ENCODE data around the gene CEP164. TPM values are rescaled to one million over a fixed set of nuclear protein-coding genes. Genes with fewer than 3 reads are reported as not detected.

The CEP164 gene
- total and polyA plus RNA-seq, 2 of the 8 experiments (the other 6 are each of a cell fraction or from before 2014, with no cell fraction given) = 8.4 to 20.8 TPM

- Histone ChIP-seq H3K4me2 (ENCODE audit: insufficient read depth in 1 of 2, low read depth in 2 of 2, low read length in 2 of 2) (no peak overlapping the region), H3K4ac (replicated peaks; ENCODE audit: insufficient read length, low read depth, low read length) (no peak overlapping the region), H3K9me3 (ENCODE audit: insufficient read depth in 2 of 2, low read depth in 1 of 2, low read length in 1 of 2) (no peaks in the 10 kb centered on the region), H2AFZ (ENCODE audit: low read length) (no peak overlapping the region), H2AK5ac (ENCODE audit: low read depth, low read length) (no peak overlapping the region), H4K8ac (ENCODE audit: extremely low read depth, insufficient read depth, low read length) (no peak overlapping the region), H3K4me3 (ENCODE audit: extremely low read depth in 1 of 4, insufficient read depth in 2 of 4, low read depth in 3 of 4, low read length in 4 of 4) (no peak overlapping the region), H3K56ac (replicated peaks; ENCODE audit: insufficient read length, low read depth, low read length) (no peak overlapping the region), H4K5ac (ENCODE audit: insufficient read length, low read depth, low read length) (no peak overlapping the region), H3K36me3 (ENCODE audit: control insufficient read depth in 2 of 4, insufficient read depth in 4 of 4, low read length in 3 of 4) (no peaks in the 10 kb centered on the region), H3K79me1 (ENCODE audit: low read depth, low read length) (no peaks in the 10 kb centered on the region), H2BK20ac (ENCODE audit: low read length) (no peak overlapping the region), H4K20me1 (replicated peaks in 1 of 2; ENCODE audit: control insufficient read depth in 1 of 2, insufficient read depth in 2 of 2, low read length in 2 of 2) (no peaks in the 10 kb centered on the region), H2BK120ac (replicated peaks; ENCODE audit: low read depth, low read length) (no peak overlapping the region), H3K4me1 (replicated peaks in 1 of 4; ENCODE audit: control insufficient read depth in 3 of 4, insufficient read depth in 4 of 4, low read length in 3 of 4) (peaks cover 0 to 7% (median 4%) of the 10 kb centered on the region in 4 experiments; a peak in 6 of 7 replicates), H3K79me2 (ENCODE audit: control insufficient read depth in 1 of 2, insufficient read depth in 2 of 2, low read length in 2 of 2) (no peaks in the 10 kb centered on the region), H2BK15ac (ENCODE audit: low read length) (no peak overlapping the region), H3K27me3 (replicated peaks in 1 of 4; ENCODE audit: control insufficient read depth in 3 of 4, extremely low read depth in 1 of 4, insufficient read depth in 3 of 4, low read length in 3 of 4) (no peaks in the 10 kb centered on the region; a peak in 1 of 7 replicates), H3K23me2 (ENCODE audit: low read depth, low read length) (no peaks in the 10 kb centered on the region), H3K23ac (ENCODE audit: insufficient read length) (no peak overlapping the region), H3K18ac (ENCODE audit: extremely low read depth, low read length) (no peak overlapping the region), H3K9ac (replicated peaks in 1 of 4; ENCODE audit: extremely low read depth in 1 of 4, low read depth in 3 of 4, low read length in 3 of 4) (no peak overlapping the region), H3K14ac (ENCODE audit: insufficient read length) (no peak overlapping the region), H4K91ac (replicated peaks; ENCODE audit: insufficient read length, low read length) (no peak overlapping the region), H2BK12ac (ENCODE audit: low read depth, low read length) (no peak overlapping the region), H3K27ac (ENCODE audit: low read depth, low read length) (no peak overlapping the region), H2BK5ac (ENCODE audit: low read depth, low read length) (no peak overlapping the region)
- DNase-seq (ENCODE audit: low read depth in 1 of 2, low spot score in 2 of 2) (no peak), FAIRE-seq (no peak)
- TF ChIP-seq EGR1 (IDR thresholded peaks at IDR 0.05; ENCODE audit: borderline replicate concordance, low read depth, low read length) = no peak
- ChIA-PET POLR2A (ENCODE audit: partially characterized antibody) (interaction anchor here (1.8 kb wide), 1 partner anchor 9 kb away, joined by 4 read pairs; no protein-coding TSS in a partner anchor), CTCF (ENCODE audit: partially characterized antibody) (interaction anchor here (1.1 to 10.9 kb wide), 44 partner anchors 8 to 520 kb away, joined by 3 to 142 read pairs (median 8); partner anchors contain the start of gene FXYD2)
- WGBS, 2 experiments (ENCODE audit: extremely low coverage in 1 of 2, insufficient coverage in 1 of 2, insufficient read length in 1 of 2, insufficient replicate concordance in 2 of 2, low coverage in 1 of 2, low lambda C conversion rate in 2 of 2, missing lambda C conversion rate in 1 of 2) = 90% methylated on average over 10 of the region's 11 CpGs; no CpG with 5 or more reads in 1 of the 2 experiments
Observed at GRCh38 chr11:117427356-117427874, 99.8 kb downstream of the CEP164 start.
